T-helper 17 cell (primary cell): ENCODE data around the gene PACS1. TPM values are rescaled to one million over a fixed set of nuclear protein-coding genes. Genes with fewer than 3 reads are reported as not detected.
A peak's percentile ranks its signal among the peaks of the same experiment; 100 is the strongest.

Experiments
- ATAC-seq: fragments of 150-1000 bp; cut with Tn5 transposase; 2 replicates; pipeline ENCODE4 v1.10.0; 2021; ENCODE audit warnings: mild to moderate bottlenecking, moderate library complexity
- DNase-seq, 3 donors: peaks; one replicate each; pipeline versions ENCODE4 v3.0.0 to v3.0.0-alpha.2; 2020 to 2021
- H3K9me3 ChIP-seq: one replicate; pipeline ENCODE4 v1.7.0; 2013; ENCODE audit warnings: low read length, mild to moderate bottlenecking; ENCODE audit not compliant: control insufficient read depth, poor library complexity, severe bottlenecking
- H3K27ac Mint-ChIP-seq: one replicate; pipeline ENCODE4 v1.8.0; 2022; ENCODE audit warnings: mild to moderate bottlenecking, moderate library complexity, mixed read lengths
- H3K27me3 Mint-ChIP-seq: one replicate; pipeline ENCODE4 v1.8.0; 2022; ENCODE audit warnings: mixed read lengths
- H3K36me3 Mint-ChIP-seq: one replicate; pipeline ENCODE4 v1.8.0; 2022; ENCODE audit warnings: low read depth, mixed read lengths
- H3K4me1 Mint-ChIP-seq: one replicate; pipeline ENCODE4 v1.8.0; 2022; ENCODE audit warnings: mild to moderate bottlenecking, mixed read lengths
- H3K4me3 Mint-ChIP-seq: one replicate; pipeline ENCODE4 v1.8.0; 2022; ENCODE audit warnings: mild to moderate bottlenecking, moderate library complexity, mixed read lengths
- total RNA-seq, 4 donors: library from RNA in 2 of 4; stranded (reverse) in 2 of 4; gene quantifications; one replicate each; pipeline ENCODE4 v1.2.3 and lab custom pipeline; 2022 to 2026

PACS1 gene
- total RNA-seq, 2 donors from 2014 or later: 215 to 227 TPM

- Mint-ChIP-seq H3K27ac (peak overlapping the region; percentile 87), H3K4me3 (no peak overlapping the region), H3K27me3 (no peaks in the 10 kb centered on the region), H3K36me3 (peaks cover 21% of the 10 kb centered on the region), H3K4me1 (peaks cover 6% of the 10 kb centered on the region)
- ATAC-seq: no peak
- no peak for DNase-seq
- no peaks in the 10 kb centered on the region for H3K9me3 ChIP-seq
Measured at GRCh38 chr11:66231561-66231960, 161.5 kb downstream of the PACS1 start.

GRCh38 chr11:66232769-66233168 is 162.7 kb downstream of the PACS1 start:
- peaks cover 6% of the 10 kb centered on the region for H3K4me1 Mint-ChIP-seq
- peaks cover 21% of the 10 kb centered on the region for H3K36me3 Mint-ChIP-seq
- H3K27me3 Mint-ChIP-seq: no peaks in the 10 kb centered on the region
- no peak for DNase-seq
- H3K4me3 Mint-ChIP-seq: peak overlapping the region; percentile 61
- no peaks in the 10 kb centered on the region for H3K9me3 ChIP-seq
- ATAC-seq: no peak
- peak overlapping the region; percentile 72 for H3K27ac Mint-ChIP-seq

GRCh38 chr11:66233301-66233700 is 163.2 kb downstream of the PACS1 start:
- no peaks in the 10 kb centered on the region for H3K9me3 ChIP-seq
- H3K4me1 Mint-ChIP-seq: peaks cover 6% of the 10 kb centered on the region
- ATAC-seq: no peak
- DNase-seq: no peak
- peak overlapping the region; percentile 72 for H3K27ac Mint-ChIP-seq
- no peaks in the 10 kb centered on the region for H3K27me3 Mint-ChIP-seq
- no peak overlapping the region for H3K4me3 Mint-ChIP-seq
- H3K36me3 Mint-ChIP-seq: peaks cover 21% of the 10 kb centered on the region

DNA sequence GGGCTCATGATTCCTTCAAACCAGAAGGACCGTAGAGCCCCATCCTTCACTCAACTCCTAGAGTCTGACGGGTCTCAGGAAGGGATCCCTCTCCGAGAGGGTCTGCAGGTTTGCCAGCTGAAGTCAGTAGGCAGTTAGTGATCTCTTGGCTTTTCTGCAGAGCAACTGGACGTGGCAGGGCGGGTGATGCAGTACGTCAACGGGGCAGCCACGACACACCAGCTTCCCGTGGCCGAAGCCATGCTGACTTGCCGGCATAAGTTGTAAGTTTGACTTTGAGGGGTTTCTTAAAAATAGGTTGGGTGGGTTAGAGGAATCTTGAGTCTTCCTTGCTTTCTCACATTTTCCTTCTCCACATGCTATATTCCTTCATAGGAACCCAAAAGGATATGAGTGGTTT is 165.1 kb downstream of the PACS1 start:
- Mint-ChIP-seq H3K27me3 (no peaks in the 10 kb centered on the region), H3K36me3 (peaks cover 17% of the 10 kb centered on the region), H3K4me3 (no peak overlapping the region), H3K27ac (peak overlapping the region; percentile 24), H3K4me1 (peaks cover 6% of the 10 kb centered on the region)
- no peak for ATAC-seq
- no peaks in the 10 kb centered on the region for H3K9me3 ChIP-seq
- no peak for DNase-seq

DNA sequence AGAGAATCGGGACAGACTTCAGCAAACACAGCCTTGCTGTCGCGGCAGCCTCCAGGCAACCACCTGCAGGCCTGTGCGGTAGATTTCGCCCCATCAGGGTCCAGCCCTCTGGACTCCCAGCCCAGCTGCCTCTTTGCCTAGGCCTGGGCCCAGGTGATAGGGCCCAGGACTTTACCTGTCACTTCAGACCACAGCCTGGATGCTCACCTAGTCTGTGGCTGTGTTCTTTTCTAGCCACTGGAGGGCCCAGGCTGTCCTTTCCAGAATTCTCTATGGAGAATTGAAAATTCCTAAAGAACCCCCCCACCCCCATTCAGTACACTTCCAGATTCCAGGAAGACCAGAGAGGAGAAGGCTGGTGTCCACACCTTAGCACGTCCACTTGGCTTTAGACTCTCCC is 167.8 kb downstream of the PACS1 start:
- ATAC-seq (no peak), DNase-seq (no peak)
- H3K4me1 Mint-ChIP-seq: peaks cover 4% of the 10 kb centered on the region
- no peak overlapping the region for H3K27ac Mint-ChIP-seq
- no peak overlapping the region for H3K4me3 Mint-ChIP-seq
- no peaks in the 10 kb centered on the region for H3K9me3 ChIP-seq
- H3K27me3 Mint-ChIP-seq: no peaks in the 10 kb centered on the region
- H3K36me3 Mint-ChIP-seq: peaks cover 16% of the 10 kb centered on the region

DNA sequence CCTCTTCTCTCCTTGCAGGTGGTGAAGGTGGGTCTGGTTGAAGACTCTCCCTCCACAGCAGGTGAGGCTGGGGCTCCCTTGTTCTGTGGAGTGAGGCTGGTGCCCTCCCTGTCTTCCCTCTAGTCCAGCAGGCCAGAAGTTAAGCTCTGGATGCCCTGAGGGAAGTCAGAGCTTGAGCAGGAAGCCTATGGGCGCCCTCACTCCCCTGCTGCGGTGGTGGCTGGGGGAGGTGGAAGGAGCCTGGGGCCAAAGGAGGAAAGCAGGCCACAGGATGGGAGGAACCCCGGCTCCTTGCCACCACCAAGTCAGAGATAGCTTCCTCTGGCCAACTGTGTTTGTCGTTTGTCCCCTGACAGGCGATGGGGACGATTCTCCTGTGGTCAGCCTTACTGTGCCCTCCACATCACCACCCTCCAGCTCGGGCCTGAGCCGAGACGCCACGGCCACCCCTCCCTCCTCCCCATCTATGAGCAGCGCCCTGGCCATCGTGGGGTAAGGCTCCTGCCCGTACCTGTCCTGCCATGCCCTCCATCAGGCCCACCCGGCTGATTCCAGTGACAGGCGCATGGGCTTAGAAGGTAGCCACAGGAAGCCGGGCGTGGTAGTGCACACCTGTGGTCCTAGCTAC is 168.8 kb downstream of the PACS1 start:
- Mint-ChIP-seq H3K27ac (no peak overlapping the region), H3K27me3 (no peaks in the 10 kb centered on the region), H3K4me1 (peaks cover 2% of the 10 kb centered on the region), H3K4me3 (no peak overlapping the region), H3K36me3 (peaks cover 11% of the 10 kb centered on the region)
- no peak for ATAC-seq
- DNase-seq: no peak
- H3K9me3 ChIP-seq: no peaks in the 10 kb centered on the region

- no peaks in the 10 kb centered on the region for H3K27me3 Mint-ChIP-seq
- no peak overlapping the region for H3K27ac Mint-ChIP-seq
- H3K36me3 Mint-ChIP-seq: peaks cover 11% of the 10 kb centered on the region
- H3K4me3 Mint-ChIP-seq: no peak overlapping the region
- H3K9me3 ChIP-seq: no peaks in the 10 kb centered on the region
- ATAC-seq (no peak), DNase-seq (no peak)
- peaks cover 2% of the 10 kb centered on the region for H3K4me1 Mint-ChIP-seq
Measured at GRCh38 chr11:66239511-66239910, 169.4 kb downstream of the PACS1 start.

- no peaks in the 10 kb centered on the region for H3K9me3 ChIP-seq
- H3K4me3 Mint-ChIP-seq: no peak overlapping the region
- H3K27ac Mint-ChIP-seq: peak overlapping the region; percentile 53
- H3K27me3 Mint-ChIP-seq: no peaks in the 10 kb centered on the region
- H3K36me3 Mint-ChIP-seq: peaks cover 10% of the 10 kb centered on the region
- no peak for DNase-seq
- no peak for ATAC-seq
- peaks cover 2% of the 10 kb centered on the region for H3K4me1 Mint-ChIP-seq
Measured at GRCh38 chr11:66239998-66240780, 170.1 kb downstream of the PACS1 start.

- Mint-ChIP-seq H3K4me3 (no peak overlapping the region), H3K27ac (peak overlapping the region; percentile 53)
Measured at GRCh38 chr11:66240781-66241136, 170.7 kb downstream of the PACS1 start.

DNA sequence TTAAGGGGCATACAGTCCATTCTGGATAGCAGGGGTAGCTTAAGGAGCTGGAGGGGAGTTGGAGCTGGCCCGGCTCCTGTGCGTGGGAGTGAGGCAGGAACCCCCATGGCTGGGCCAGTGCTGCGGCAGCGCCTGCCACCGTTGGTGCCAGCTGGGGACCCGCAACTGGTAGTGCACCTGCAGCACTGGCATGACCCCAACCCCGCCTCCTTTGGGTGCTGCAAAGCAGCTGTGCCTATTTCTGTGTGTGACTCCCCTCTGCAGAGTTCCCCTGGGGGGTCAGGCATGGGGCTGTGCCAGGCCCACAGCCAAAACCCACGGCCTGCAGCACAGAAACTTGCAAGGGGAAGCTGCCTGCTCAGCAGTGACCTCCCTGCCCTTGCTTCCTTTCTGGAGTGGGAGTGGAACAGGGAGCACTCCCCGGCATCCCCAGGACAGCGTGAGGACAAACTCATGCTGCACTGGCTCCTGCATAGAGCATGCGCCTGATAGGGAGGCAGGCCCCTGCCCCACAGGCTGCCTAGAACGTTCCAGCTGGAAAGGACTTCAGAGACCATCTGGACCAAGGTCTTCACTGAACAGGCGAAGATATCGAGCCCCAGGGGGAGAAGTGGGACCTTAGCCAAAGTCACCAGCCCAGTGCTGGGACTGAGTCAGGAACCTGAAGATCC is 172.2 kb downstream of the PACS1 start:
- Mint-ChIP-seq H3K36me3 (peaks cover 6% of the 10 kb centered on the region), H3K4me1 (peaks cover 8% of the 10 kb centered on the region), H3K4me3 (peak overlapping the region; percentile 25), H3K27me3 (no peaks in the 10 kb centered on the region), H3K27ac (peak overlapping the region; percentile 54)
- H3K9me3 ChIP-seq: no peaks in the 10 kb centered on the region
- DNase-seq: no peak
- ATAC-seq: no peak

More at GRCh38 chr11:66240781-66241136, 170.7 kb downstream of the PACS1 start:
- Mint-ChIP-seq H3K27me3 (no peaks in the 10 kb centered on the region), H3K36me3 (peaks cover 6% of the 10 kb centered on the region), H3K4me1 (peaks cover 2% of the 10 kb centered on the region)
- ATAC-seq (no peak), DNase-seq (no peak)
- no peaks in the 10 kb centered on the region for H3K9me3 ChIP-seq

GRCh38 chr11:66243782-66244535 is 173.9 kb downstream of the PACS1 start:
- H3K36me3 Mint-ChIP-seq: peaks cover 6% of the 10 kb centered on the region

DNA sequence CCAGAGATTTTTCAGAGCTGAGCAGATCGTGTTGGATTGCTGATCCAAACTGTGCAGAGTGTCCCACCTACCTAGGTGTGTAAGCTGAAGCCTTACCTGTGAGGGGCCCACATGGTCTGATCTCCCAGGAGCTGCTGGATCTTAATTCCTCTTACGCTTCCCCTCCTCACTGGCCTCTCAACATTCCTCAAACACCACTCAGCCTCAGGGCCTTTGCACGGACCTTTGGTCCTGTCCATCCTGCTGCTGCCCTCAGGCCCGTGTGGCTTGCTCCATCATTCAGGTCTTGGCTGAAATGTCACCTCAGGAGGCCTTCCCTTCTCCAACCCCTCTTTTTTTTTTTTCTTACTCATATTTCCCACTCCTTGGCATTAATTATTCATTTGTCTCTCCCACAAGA is 177.2 kb downstream of the PACS1 start:
- ATAC-seq: no peak
- Mint-ChIP-seq H3K4me3 (no peak overlapping the region), H3K4me1 (peaks cover 21% of the 10 kb centered on the region)

More at GRCh38 chr11:66243782-66244535, 173.9 kb downstream of the PACS1 start:
- no peak for ATAC-seq
- H3K4me3 Mint-ChIP-seq: peak overlapping the region; percentile 41
- peaks cover 8% of the 10 kb centered on the region for H3K4me1 Mint-ChIP-seq
- peak overlapping the region; percentile 60 for H3K27ac Mint-ChIP-seq
- no peaks in the 10 kb centered on the region for H3K9me3 ChIP-seq
- DNase-seq: no peak
- H3K27me3 Mint-ChIP-seq: no peaks in the 10 kb centered on the region

GRCh38 chr11:66247801-66248200 is 177.7 kb downstream of the PACS1 start:
- Mint-ChIP-seq H3K36me3 (peaks cover 5% of the 10 kb centered on the region), H3K27ac (peak overlapping the region; percentile 24), H3K4me3 (no peak overlapping the region), H3K27me3 (no peaks in the 10 kb centered on the region), H3K4me1 (peaks cover 21% of the 10 kb centered on the region)
- no peak for DNase-seq
- no peak for ATAC-seq
- no peaks in the 10 kb centered on the region for H3K9me3 ChIP-seq

More for the DNA sequence above, 177.2 kb downstream of the PACS1 start:
- no peak for DNase-seq
- Mint-ChIP-seq H3K36me3 (peaks cover 5% of the 10 kb centered on the region), H3K27ac (peak overlapping the region; percentile 85), H3K27me3 (no peaks in the 10 kb centered on the region)
- H3K9me3 ChIP-seq: no peaks in the 10 kb centered on the region
